PFSK-1 (cell line): ENCODE data around the gene MIP.

ENCODE experiments used
- POLR2AphosphoS5 ChIP-seq: IDR thresholded peaks from 2 replicates; pipeline ENCODE4 v1.6.1; 2012; ENCODE audit warnings: low read depth, mild to moderate bottlenecking, control low read depth, low read length, moderate library complexity
- SIN3A ChIP-seq: IDR thresholded peaks from 2 replicates; pipeline ENCODE4 v1.6.1; 2012; ENCODE audit warnings: mild to moderate bottlenecking, low read length, moderate library complexity, borderline replicate concordance; ENCODE audit not compliant: insufficient read depth
- TAF1 ChIP-seq: IDR thresholded peaks from 2 replicates; pipeline ENCODE4 v1.6.1; 2012; ENCODE audit warnings: low read length, control low read depth, borderline replicate concordance; ENCODE audit not compliant: insufficient read depth

GRCh38 chr12:56486694-56487093 lies 32.2 kb upstream of the MIP start:
- TF ChIP-seq TAF1, result no peak
- no peak for TF ChIP-seq SIN3A
- no peak for TF ChIP-seq POLR2AphosphoS5
